Gastrocnemius medialis (tissue), 4 donors: ENCODE data around the gene BLCAP.

Experiments
- POLR2A ChIP-seq, 2 donors: fragments of 450-650 bp; IDR thresholded peaks; one replicate each; pipeline ENCODE4 v1.6.1; 2017; ENCODE audit warnings: antibody characterized with exemption in 2 of 2, mild to moderate bottlenecking in 2 of 2, moderate library complexity in 2 of 2
- TF ChIP-seq, protein P1 (sequence below), 5 experiments: fragments of 450-650 bp in 3 of 5; fragments of 200-600 bp in 2 of 5; sonication (generic) in 2 of 5; IDR thresholded peaks in 4 of 5; conservative IDR thresholded peaks in 1 of 5; 1 replicate in 4 of 5; 2 replicates in 1 of 5; pipeline ENCODE4 v1.5.1; 2016 to 2019; ENCODE audit warnings: antibody characterized with exemption in 5 of 5, mild to moderate bottlenecking in 3 of 5, moderate library complexity in 3 of 5

DNA sequence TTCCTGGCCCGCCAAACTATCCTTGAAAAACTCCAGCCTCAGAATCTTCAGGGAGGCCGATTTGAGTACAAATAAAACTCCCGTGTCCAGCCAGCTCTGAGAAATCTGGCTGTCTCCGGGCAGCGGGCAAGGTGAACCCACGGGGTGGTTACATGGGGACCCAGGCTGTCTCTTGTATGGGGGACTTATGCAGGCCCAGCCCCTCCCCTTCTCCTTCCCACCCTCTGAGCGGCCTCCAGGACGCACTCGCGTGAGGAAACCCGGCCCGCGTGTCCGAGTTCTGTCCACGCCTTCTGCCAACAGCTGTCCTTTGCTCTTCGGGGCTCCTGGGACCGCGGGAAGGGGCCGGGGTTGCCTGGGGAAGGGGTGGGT, 36.3 kb upstream of the BLCAP start:
- TF ChIP-seq, protein P1, sequence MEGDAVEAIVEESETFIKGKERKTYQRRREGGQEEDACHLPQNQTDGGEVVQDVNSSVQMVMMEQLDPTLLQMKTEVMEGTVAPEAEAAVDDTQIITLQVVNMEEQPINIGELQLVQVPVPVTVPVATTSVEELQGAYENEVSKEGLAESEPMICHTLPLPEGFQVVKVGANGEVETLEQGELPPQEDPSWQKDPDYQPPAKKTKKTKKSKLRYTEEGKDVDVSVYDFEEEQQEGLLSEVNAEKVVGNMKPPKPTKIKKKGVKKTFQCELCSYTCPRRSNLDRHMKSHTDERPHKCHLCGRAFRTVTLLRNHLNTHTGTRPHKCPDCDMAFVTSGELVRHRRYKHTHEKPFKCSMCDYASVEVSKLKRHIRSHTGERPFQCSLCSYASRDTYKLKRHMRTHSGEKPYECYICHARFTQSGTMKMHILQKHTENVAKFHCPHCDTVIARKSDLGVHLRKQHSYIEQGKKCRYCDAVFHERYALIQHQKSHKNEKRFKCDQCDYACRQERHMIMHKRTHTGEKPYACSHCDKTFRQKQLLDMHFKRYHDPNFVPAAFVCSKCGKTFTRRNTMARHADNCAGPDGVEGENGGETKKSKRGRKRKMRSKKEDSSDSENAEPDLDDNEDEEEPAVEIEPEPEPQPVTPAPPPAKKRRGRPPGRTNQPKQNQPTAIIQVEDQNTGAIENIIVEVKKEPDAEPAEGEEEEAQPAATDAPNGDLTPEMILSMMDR (IDR thresholded peaks at IDR 0.05 in 4 of 5, conservative IDR thresholded peaks at IDR 0.05 in 1 of 5) = no peak
- TF ChIP-seq POLR2A (IDR thresholded peaks at IDR 0.05) = no peak
